DND-41 (cell line): ENCODE data around the gene MYDGF.

Experiments used
- CTCF ChIP-seq: IDR thresholded peaks from 2 replicates; pipeline ENCODE4 v1.5.1; 2012; ENCODE audit warnings: borderline replicate concordance, low read length, moderate library complexity, mild to moderate bottlenecking; ENCODE audit not compliant: poor library complexity, severe bottlenecking; ENCODE audit errors: extremely low read depth
- EZH2 ChIP-seq: IDR thresholded peaks from 3 replicates; pipeline ENCODE4 v1.6.1; 2012; ENCODE audit warnings: borderline replicate concordance, low read depth, mild to moderate bottlenecking, moderate library complexity, low read length, inconsistent platforms; ENCODE audit not compliant: severe bottlenecking

DNA sequence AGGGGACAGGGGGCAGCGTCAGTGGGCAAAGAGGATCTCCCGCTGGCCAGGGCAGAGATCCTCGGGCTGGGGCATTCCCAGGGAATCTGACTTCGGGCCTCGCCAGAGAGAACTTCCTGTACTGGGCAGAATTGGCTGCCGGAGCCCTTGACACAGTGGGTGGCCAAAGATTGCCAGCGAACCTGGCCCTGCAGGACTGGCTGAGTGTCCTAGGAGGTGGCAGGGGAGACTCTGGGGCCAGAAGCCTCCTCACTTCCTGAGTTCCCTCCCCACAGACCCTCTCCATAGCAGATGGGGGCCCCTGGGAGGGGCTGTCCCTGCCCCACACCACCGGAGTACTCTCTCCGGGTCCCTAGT, 34.2 kb upstream of the MYDGF start:
- TF ChIP-seq EZH2 (no peak), CTCF (no peak)
